AG09309 (cell line): ENCODE results near the gene SLC26A5.

ENCODE experiments used
- DNase-seq: peaks from one replicate; pipeline ENCODE4 v3.0.0-alpha.2; 2010; ENCODE audit warnings: low read depth
- H3K4me3 ChIP-seq: 2 replicates; pipeline ENCODE4 v1.5.1; 2011; ENCODE audit warnings: mild to moderate bottlenecking, low read depth, low read length, moderate library complexity; ENCODE audit not compliant: control insufficient read depth
- TF ChIP-seq, protein P1 (sequence below): IDR thresholded peaks from 2 replicates; pipeline ENCODE4 v1.5.1; 2011; ENCODE audit warnings: mild to moderate bottlenecking, low read depth, low read length, inconsistent platforms; ENCODE audit not compliant: insufficient read depth, control insufficient read depth; ENCODE audit errors: missing control alignments

Gene SLC26A5

DNA sequence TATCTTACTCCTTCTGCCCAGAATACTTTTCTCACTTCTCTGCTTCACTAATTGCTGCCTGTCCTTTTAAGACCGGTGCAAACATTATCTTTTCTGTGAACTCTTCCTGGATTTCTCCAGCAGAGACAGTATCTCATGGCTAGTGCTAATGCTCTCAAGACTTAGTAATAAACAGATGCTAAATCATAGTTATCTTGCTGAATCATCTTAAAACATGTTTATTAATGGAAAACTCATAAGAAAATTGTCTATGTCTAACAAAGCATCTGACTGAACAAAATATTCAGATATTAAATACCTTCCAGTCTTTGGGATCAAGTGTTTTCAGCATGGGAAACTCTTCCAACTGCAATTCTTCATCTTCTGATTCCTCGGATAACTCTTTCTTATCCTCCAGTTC, 104.5 kb downstream of the SLC26A5 start:
- no peak overlapping the region for H3K4me3 ChIP-seq
- TF ChIP-seq, protein P1, sequence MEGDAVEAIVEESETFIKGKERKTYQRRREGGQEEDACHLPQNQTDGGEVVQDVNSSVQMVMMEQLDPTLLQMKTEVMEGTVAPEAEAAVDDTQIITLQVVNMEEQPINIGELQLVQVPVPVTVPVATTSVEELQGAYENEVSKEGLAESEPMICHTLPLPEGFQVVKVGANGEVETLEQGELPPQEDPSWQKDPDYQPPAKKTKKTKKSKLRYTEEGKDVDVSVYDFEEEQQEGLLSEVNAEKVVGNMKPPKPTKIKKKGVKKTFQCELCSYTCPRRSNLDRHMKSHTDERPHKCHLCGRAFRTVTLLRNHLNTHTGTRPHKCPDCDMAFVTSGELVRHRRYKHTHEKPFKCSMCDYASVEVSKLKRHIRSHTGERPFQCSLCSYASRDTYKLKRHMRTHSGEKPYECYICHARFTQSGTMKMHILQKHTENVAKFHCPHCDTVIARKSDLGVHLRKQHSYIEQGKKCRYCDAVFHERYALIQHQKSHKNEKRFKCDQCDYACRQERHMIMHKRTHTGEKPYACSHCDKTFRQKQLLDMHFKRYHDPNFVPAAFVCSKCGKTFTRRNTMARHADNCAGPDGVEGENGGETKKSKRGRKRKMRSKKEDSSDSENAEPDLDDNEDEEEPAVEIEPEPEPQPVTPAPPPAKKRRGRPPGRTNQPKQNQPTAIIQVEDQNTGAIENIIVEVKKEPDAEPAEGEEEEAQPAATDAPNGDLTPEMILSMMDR, result no peak
- no peak for DNase-seq

DNA sequence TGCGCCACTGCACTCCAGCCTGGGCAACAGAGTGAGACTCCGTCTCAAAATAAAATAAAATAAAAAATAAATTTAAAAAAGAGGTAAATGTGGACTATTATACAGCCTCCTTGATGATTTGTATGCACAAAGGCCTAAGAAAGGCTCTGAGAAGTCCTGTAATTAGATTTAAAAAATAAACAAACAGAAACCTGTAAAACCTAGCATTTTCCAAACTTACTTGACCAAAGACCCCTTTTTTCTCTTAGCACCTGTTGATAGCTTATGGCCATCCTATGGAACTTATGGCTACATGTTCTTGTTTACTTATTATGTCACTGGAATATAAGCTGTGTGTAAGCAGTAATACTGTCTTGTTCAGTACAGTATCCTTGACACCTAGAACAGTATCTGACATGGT, 107.1 kb downstream of the SLC26A5 start:
- DNase-seq, result no peak
- H3K4me3 ChIP-seq, result no peak overlapping the region
- TF ChIP-seq, protein P1, result no peak

- DNase-seq, result no peak
- TF ChIP-seq, protein P1, result no peak
- no peak overlapping the region for H3K4me3 ChIP-seq
These were observed 109.2 kb downstream of the SLC26A5 start for GRCh38 chr7:103336761-103337160.

- TF ChIP-seq, protein P1, result no peak
- DNase-seq, result no peak
- H3K4me3 ChIP-seq, result no peak overlapping the region
These were observed 120.3 kb downstream of the SLC26A5 start for GRCh38 chr7:103325744-103326143.
